C4-2B (cell line): Measurements from ENCODE around the gene RNF181.

Experiments
- ZFX ChIP-seq: fragments of 450-650 bp; IDR thresholded peaks from 2 replicates; pipeline ENCODE4 v1.6.1; 2017
- TF ChIP-seq, protein P1 (sequence below): fragments of 450-650 bp; conservative IDR thresholded peaks from 2 replicates; pipeline ENCODE4 v1.5.1; 2017; ENCODE audit warnings: mild to moderate bottlenecking

- TF ChIP-seq, protein P1, sequence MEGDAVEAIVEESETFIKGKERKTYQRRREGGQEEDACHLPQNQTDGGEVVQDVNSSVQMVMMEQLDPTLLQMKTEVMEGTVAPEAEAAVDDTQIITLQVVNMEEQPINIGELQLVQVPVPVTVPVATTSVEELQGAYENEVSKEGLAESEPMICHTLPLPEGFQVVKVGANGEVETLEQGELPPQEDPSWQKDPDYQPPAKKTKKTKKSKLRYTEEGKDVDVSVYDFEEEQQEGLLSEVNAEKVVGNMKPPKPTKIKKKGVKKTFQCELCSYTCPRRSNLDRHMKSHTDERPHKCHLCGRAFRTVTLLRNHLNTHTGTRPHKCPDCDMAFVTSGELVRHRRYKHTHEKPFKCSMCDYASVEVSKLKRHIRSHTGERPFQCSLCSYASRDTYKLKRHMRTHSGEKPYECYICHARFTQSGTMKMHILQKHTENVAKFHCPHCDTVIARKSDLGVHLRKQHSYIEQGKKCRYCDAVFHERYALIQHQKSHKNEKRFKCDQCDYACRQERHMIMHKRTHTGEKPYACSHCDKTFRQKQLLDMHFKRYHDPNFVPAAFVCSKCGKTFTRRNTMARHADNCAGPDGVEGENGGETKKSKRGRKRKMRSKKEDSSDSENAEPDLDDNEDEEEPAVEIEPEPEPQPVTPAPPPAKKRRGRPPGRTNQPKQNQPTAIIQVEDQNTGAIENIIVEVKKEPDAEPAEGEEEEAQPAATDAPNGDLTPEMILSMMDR: no peak
- TF ChIP-seq ZFX: no peak
These were observed 4.1 kb downstream of the RNF181 start for GRCh38 chr2:85599468-85600234.
